Upper lobe of left lung (tissue), 4 donors: ENCODE results near the gene EVC2.

Source experiments
- EP300 ChIP-seq, 4 donors: sonication (generic); formaldehyde crosslinking; IDR thresholded peaks; one replicate each; pipeline ENCODE4 v1.5.1; 2017; ENCODE audit warnings: antibody characterized with exemption in 4 of 4, control low read depth in 2 of 4
- POLR2AphosphoS5 ChIP-seq, 2 donors: sonication (generic); formaldehyde crosslinking; IDR thresholded peaks; one replicate each; pipeline ENCODE4 v1.5.1; 2017; ENCODE audit warnings: antibody characterized with exemption in 2 of 2
- TF ChIP-seq, protein P1 (sequence below), 6 experiments: fragments of 450-650 bp in 4 of 6; fragments of 200-600 bp in 2 of 6; sonication (generic) in 2 of 6; IDR thresholded peaks; one replicate each; pipeline ENCODE4 v1.5.1; 2016 to 2019; ENCODE audit warnings: antibody characterized with exemption in 6 of 6

DNA sequence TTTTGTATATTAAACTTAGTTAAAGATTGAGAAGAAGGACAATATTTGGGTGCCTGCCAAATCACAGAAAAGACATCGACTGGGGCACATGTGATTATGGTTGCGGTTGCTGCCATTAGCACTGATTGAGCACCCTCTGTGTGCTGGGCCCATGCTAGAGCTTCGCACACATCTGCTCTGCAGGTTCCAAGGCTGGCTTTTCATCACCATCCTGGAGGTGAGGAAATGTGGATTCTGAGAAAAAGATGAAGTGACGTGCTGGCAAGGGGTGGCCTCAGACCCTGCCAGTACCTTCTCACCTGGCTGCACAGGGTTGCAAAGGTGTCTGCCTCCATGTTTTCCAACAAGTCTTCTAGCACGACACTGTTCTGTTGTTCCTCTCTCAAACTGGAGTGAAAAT lies 134.0 kb downstream of the EVC2 start:
- TF ChIP-seq, protein P1, sequence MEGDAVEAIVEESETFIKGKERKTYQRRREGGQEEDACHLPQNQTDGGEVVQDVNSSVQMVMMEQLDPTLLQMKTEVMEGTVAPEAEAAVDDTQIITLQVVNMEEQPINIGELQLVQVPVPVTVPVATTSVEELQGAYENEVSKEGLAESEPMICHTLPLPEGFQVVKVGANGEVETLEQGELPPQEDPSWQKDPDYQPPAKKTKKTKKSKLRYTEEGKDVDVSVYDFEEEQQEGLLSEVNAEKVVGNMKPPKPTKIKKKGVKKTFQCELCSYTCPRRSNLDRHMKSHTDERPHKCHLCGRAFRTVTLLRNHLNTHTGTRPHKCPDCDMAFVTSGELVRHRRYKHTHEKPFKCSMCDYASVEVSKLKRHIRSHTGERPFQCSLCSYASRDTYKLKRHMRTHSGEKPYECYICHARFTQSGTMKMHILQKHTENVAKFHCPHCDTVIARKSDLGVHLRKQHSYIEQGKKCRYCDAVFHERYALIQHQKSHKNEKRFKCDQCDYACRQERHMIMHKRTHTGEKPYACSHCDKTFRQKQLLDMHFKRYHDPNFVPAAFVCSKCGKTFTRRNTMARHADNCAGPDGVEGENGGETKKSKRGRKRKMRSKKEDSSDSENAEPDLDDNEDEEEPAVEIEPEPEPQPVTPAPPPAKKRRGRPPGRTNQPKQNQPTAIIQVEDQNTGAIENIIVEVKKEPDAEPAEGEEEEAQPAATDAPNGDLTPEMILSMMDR (IDR thresholded peaks at IDR 0.05) = no peak
- TF ChIP-seq EP300 (IDR thresholded peaks at IDR 0.05) (no peak), POLR2AphosphoS5 (IDR thresholded peaks at IDR 0.05) (no peak)
